Measurements from ENCODE around the gene OR13J1. TPM values are rescaled to one million over a fixed set of nuclear protein-coding genes. Genes with fewer than 3 reads are reported as not detected.
A peak's percentile ranks its signal among the peaks of the same experiment; 100 is the strongest.
"Not testable (repeated sequence)": the region's sequence is repeated elsewhere in the genome, so short reads cannot be mapped to it uniquely, and the experiment has no call there.

OR13J1 gene
- polyA plus RNA-seq, 12 donors, result 0.13 to 0.31 (median 0.17) TPM; not detected in 8

- peak; percentile 83 for DNase-seq
These were observed 35.9 kb upstream of the OR13J1 start, which contains the start of gene HRCT1 for GRCh38 chr9:35905912-35906679. Gene HRCT1 (plus strand): TSS chr9:35906202. CDS start chr9:35906288, 86 bp downstream.

GRCh38 chr9:35905051-35905781, 35.0 kb upstream of the OR13J1 start:
- DNase-seq, result no peak

- no peak for DNase-seq
These were observed 34.1 kb upstream of the OR13J1 start for GRCh38 chr9:35904338-35904737.

GRCh38 chr9:35903049-35903448, 32.8 kb upstream of the OR13J1 start:
- peak; percentile 60 for DNase-seq

DNA sequence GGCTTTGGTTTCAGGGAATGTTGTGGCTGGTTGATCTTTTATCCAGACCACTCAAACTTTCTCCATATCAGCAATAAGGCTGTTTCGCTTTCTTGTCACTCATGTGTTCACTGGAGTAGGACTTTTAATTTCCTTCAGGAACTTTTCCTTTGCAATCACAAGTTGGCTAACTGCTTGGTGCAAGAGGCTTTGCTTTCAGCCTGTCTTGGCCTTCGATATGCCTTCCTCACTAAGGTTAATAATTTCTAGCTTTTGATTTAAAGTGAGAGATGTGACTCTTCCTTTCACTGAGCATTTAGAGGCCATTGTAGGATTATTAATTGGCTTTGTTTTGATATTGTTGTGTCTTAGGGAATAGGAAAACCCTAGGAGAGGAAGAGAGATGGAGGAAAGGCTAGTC, 28.8 kb upstream of the OR13J1 start:
- no peak for DNase-seq

DNA sequence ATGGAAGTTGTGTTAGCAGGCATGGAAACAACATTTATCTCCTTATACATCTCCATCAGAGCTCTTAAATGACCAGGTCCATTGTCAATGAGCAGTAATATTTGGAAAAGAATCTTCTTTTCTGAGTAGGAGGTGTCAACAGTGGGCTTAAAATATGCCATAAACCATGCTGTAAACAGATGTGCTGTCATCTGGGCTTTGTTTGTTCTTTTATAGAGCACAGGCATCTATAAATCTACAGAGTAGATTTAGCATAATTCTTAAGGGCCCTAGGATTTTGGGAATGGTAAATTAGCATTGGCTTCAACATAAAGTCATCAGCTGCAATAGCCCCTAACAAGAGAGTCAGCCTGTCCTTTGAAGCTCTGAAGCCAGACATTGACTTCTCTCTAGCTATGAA, 28.1 kb upstream of the OR13J1 start:
- DNase-seq, result no peak

GRCh38 chr9:35897376-35898099, 27.3 kb upstream of the OR13J1 start:
- not testable (repeated sequence) for DNase-seq

GRCh38 chr9:35896570-35896969, 26.4 kb upstream of the OR13J1 start:
- DNase-seq, result no peak

DNA sequence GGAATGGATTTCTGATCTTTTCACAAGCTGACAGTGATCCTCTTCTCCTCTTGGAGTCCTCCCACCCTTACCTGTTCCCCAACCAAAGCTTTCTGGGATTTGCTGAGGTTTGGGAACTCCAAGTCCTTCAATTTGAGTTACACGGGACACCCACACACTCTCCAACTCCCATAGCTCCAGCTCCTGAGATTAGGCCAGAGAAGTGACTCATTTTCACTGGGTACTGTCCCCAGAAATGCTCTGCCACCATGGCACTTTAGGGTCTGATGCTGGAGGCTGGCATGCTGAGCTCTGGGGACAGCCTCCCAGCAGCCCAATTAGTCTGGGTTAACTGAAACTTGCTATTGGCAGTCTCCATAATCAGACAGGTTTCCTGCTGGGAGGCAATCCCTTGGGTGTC, 21.9 kb upstream of the OR13J1 start:
- no peak for DNase-seq

DNA sequence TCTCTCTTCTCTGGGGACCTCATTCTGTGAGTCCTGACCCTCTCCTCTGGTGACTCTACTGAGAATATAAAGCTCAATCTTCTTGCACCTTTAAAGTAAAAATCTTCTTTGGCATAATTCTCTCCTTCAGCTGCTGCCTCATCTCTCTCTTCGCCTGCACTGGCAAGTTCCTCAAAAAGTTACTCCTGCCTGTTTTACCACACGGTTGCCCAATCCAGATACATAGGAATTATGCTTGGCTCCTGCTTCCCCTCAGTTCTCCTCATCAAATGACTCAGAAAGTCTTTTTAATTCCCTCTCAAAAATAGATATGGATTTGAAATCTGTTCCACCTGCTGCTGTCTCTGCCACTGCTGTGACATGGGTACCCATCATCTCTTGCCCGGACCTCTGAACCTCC, 21.4 kb upstream of the OR13J1 start:
- DNase-seq, result no peak

- DNase-seq, result not testable (repeated sequence)
These were observed 14.7 kb upstream of the OR13J1 start for GRCh38 chr9:35884908-35885307.

- DNase-seq, result no peak
These were observed 12.8 kb upstream of the OR13J1 start for GRCh38 chr9:35882996-35883395.

DNA sequence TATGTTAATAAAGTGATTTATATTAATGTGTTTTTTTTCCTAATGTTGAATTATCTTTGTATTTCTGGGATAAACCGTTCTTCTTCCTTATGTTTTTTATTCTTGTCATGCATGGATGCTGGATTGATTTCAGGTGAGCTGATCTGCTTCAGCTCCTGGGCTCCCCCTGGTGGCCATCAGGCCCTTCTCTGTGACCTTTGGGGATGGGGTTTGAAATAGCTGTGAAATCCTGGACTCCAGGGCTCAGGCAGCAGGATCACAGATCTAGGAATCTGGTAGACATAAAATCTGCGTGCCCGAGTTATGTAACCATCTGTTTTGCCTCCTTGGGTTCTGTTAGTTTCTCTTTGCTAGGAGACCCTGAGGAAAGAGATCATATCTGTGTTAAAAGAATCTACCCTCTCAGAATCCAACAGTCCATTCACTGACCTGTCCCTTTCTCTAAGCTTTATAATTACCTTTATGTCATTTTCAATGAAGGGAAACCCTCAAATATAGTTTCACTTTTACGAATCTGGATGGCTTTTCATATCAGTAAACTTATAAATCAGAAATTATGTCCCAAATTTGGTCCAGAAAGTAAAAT, 12.2 kb upstream of the OR13J1 start:
- DNase-seq, result peak; percentile 88

DNA sequence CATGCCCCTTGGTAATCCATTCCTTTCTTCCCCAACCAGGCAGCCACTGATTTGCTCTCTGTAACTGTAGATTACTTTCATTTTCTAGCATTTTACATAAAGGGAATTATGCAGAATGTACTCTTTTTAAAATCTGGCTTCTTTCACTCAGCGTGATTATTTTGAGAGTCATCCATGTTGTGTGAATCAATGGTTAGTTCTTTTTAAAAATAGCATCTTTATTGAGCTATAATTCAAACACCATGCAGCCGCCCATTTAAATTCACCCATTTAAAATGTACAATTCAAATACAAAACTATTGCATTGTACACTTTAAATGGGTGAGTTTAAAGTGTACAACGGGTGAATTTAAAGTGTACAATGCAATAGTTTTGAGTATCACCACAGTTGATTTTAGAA, 2.3 kb upstream of the OR13J1 start:
- no peak for DNase-seq

GRCh38 chr9:35871545-35871944, 1.3 kb upstream of the OR13J1 start:
- no peak for DNase-seq

- DNase-seq, result no peak
These were observed 482 bp downstream of the OR13J1 start for GRCh38 chr9:35869621-35870216.

DNA sequence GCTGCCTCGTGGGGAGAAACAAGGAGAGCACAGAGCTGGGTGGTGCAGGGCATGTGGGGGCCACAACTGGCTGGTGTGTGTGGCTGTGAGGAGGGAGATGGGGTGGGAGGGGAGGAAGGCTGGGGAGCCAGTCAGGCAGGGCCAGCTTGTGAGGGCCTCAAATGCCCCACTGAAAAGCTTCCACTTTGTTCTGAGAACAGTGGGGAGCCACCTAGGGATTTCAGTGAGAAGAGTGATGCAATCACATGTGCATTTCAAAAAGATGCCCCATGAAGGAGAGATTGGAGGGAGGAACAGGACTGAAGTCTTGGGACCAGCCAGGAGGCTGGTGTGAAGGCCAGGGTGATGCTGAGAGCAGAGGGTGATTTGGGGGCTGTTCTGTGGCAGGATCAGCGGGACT, 1.3 kb downstream of the OR13J1 start:
- no peak for DNase-seq

- no peak for DNase-seq
These were observed 2.7 kb downstream of the OR13J1 start for GRCh38 chr9:35867538-35867937.

GRCh38 chr9:35864695-35865255, 5.4 kb downstream of the OR13J1 start:
- no peak for DNase-seq

DNA sequence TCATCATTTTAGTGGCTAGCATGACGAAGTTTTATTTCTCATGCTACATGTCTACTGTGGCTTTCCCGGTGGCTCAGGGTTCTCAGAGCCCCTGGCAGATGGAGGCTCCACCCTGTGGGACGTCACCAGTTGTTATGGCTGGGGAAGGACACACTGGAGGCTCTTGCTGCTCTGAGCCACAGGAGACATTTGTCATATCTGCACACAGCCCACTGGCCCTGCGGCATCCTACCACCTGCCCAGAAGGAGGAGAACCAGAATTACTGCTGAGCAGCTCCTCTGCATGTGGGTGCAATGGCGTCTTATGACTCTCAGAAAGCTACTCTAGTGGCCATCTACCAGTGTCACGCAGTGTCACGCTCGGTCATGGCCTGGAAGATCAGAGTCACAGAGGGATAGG, 6.6 kb downstream of the OR13J1 start:
- DNase-seq, result no peak

DNA sequence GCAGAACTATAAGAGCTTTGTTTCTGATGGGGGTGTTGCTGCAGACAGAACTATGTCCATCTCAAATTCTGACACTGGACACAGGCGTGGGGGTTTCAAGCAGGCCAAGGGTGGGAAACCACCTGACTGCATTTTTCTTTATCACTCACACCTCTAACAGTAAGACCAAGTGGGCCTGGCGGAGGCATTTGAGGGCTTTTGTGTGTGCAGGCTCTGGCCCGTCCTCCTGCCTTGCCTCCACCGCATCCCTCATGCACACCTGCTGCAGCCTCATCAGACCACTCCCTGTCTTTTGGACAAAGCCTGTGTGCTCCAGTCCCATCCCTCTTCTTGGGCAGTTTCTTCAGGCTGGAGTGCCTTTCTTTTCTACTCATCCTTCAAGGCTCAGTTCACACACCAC, 7.9 kb downstream of the OR13J1 start:
- no peak for DNase-seq

All from muscle of arm (tissue), 12 donors.